Stimulated activated CD8-positive, alpha-beta memory T cell treated with anti-CD3 and anti-CD28 coated beads, Interleukin-4, amount 100 ng/mL, for 48 hours (primary cell): ENCODE data around the gene SLC13A3.

Experiments
- DNase-seq: peaks from one replicate; pipeline ENCODE4 v3.0.0-alpha.2; 2020

The SLC13A3 gene

DNA sequence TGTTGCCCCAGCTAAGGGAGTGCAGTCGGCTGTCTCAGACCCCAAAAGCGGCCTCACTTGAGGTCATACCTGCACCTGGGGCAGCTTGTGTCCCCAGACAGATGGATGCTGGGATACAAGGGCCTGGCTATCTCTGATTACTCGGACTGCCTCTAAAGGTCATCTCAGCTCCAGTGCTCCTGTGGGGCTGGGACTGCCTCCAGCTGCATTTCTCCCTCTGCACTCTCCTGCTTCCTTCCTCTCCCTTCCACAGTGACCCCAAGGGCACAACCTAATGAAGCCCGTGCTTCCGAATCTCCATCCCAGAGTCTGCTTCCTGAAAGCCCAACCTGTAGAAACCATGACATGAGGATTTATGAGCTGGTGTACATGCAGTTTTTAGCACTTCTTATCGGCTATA is 78.0 kb downstream of the SLC13A3 start:
- no peak for DNase-seq

DNA sequence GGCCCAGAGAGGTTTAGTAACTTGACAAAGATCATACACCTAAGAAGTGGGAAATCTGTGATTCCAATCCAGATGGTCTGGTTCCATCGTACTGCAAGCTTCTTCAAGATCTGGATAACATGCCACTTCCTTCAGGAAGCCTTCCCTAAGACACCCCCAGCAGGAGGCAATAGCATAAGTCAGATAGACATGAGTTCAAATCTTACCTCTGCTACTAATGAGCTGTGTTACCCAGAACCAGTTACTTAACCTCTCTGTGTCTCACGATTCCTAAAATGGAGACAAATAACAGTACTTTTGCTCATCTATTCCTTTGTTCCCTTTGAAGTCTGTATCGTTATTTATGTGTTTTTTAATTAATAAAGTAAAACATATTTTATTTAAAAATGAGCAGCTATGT is 78.5 kb downstream of the SLC13A3 start:
- DNase-seq = no peak

DNA sequence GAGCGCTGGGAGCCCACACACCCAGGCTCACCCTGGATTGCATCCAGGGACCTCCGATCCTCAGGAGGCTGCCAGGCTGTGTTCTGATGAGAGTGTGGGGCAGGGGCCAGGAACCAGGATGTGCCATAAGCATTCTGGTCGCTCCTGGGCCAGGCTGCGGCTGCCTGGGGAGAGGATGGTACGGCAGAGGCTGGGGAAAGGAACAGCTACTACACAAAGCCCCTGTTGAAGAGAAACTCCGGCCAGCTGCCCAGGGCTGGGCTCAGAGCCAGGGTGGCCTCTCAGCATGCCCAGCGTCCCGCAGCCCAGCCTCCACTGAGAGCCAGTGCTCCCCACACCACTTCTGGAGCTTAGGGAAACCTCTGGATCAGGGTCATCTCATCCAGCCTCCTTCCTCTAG is 79.1 kb downstream of the SLC13A3 start:
- DNase-seq = no peak

DNA sequence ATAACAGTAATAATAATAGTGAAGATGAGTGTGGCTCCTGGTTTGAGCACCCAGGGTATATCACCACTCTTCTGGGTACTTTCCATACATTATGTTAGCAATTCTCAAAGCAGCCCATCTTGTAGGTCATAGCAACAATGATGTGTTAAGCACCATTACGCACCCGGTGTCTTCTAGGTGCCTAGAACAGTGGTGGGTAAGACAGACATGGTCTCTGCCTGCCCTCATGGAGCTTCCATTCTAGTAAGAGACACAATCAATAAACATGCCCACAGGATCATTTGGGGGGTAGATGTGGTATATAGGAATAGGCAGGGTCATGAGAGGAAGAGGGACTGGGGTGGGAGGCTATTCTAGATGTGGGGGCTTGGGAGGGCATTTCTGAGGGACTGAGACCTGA is 79.8 kb downstream of the SLC13A3 start:
- DNase-seq = no peak

DNA sequence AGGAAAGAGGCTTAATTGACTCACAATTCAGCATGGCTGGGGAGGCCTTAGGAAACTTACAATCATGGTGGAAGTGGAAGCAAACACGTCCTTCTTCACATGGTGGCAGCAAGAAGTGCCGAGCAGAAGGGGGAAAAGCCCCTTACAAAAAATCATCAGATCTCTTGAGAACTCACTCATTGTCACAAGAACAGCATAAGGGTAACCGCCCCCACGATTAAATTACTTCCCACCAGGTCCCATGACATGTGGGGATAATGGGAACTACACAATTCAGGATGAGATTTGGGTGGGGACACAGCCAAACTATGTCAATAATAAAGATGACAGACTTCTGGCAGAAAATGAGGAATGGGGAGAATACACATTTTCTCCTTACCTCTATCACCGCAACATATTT is 80.3 kb downstream of the SLC13A3 start:
- DNase-seq = no peak

DNA sequence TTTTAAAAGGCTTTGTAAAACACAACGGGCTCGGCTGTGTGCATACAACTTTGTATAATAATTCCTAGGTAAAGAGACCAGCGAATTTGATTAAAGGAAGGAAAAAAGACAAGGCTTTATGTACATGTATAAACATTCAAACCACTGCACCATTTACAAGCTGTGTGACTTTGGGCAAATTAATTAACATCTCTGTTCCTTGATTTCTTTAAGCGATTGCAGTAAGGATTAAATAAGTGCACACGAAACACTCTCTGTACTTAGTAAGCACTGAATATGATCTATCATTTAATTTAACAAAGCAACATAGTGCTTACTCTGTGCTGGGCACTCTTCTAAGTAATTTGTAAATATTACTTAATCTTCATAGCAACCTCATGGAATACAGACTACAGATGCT is 81.3 kb downstream of the SLC13A3 start:
- DNase-seq = no peak

DNA sequence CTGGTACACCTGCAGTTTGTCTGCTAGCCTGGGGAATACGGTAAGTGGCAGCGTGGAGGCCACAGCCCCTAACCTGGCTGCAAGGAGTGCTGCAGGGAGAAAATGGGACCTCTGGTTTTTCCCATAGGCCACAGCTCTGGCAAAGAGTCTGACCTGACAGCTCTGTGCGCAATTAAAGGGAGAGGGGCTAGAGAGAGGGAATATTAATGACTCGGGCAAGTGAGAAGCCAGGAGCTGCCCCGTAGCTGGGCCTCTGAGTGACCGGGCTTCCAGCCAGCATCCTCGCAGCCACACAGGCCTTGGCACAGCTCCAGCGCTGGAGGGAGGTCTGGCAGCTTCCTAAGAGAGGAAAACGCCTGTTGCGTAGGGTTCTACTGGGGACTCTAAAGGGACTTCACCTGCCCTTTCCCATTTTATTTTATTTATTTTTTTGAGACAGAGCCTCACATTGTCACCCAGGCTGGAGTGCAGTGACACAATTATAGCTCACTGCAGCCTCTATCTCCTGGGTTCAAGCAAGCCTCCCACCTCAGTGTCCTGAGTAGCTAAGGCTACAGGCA is 82.6 kb downstream of the SLC13A3 start:
- no peak for DNase-seq

DNA sequence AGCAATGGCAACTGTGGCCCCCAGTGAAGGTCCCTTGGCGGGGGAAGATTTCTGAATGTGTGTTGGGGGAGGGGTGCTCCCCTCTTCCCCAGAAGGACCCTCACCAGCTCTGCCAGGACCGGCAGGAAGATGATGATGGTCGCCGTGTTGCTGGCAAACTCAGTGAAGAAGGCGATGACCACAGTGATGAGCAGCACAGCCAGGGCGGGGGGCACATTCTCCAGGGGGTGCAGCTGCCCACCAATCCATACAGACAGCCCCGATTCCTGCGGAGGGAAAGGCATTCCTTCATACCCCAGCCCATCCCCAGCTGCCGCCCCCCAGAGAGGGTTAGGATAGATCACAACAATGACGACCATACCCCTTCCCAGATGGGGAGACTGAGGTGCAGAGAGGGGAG is 85.1 kb downstream of the SLC13A3 start:
- no peak for DNase-seq

DNA sequence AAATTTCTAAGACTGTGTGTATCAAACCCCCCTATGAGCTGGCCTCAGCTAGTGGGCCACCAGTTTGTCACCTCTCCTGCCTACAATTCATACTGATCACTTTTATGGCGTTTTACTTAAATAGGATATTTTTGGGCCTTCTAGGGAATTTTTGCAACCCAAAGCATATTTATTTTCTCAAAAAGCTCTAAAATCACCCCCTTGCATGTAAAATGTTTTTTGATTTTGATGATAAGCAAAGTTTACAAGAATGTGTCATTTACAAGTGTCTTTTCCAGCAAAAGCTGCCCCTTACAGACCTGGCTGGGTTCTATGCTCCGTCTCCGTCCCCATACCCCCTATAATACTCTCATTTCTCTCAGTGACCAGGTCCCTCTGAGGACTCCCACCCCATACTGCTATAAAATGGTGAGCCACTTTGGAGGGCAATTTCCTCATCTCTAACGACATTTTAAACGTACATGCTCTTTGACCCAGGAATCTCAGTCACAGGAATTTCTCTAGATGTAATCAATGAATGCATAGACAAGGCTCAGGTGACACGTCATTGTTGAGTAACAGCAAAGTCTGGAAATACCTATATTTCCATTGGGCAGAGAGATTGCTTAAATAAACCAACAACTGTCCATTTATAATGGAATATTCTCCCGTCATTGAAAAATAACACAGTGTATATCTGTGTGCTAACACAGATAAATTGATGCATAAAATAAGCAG is 86.9 kb downstream of the SLC13A3 start:
- DNase-seq = no peak

DNA sequence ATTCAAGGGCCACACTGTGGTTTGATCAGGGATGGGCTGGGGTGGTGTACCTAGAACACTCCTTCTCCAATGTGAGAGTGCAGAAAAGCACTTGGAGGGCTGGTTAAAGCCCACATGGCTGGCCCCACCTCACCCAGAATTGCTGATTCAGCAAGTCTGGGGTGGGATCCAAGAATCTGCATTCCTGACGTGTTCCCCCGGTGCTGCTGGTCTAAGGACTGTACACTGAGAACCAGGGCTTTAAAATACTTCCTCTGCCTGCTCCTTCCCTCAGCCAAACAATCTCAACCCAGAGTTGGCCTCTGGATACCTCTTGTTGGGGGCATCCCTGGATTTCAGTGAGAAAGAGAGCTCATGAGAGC is 87.4 kb downstream of the SLC13A3 start:
- DNase-seq = no peak

DNA sequence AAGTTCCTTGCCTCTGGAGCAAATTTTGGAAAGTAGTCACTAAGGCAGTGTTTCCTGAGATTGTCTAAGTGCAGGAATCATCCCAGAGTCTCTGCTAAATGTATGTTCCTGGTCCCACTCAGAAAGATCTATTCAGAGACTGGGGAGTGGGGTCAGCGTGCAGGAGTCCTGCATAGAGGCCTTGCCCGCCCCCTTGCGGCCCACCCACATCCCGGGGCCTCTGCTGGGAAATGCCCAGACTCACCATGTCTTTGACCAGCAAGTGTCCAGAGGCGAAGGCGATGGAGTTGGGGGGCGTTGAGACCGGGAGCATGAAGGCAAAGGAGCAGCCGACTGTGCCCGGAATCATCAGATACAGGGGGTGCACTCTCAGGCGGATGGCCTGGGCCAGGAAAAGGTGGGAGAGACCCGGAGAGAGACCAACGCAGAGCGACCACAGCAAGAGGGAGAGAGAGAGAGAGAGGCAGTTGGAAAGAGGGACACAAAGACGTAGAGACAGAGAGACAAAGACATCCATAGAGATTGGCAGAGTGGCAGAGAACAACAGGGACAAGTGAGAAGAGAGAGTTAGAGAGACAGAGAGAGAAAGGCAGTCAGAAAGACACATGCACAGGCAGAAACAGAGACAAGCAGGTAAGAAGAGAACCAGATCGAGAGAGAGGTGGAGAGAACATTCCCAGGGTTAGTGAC is 87.9 kb downstream of the SLC13A3 start:
- no peak for DNase-seq

DNA sequence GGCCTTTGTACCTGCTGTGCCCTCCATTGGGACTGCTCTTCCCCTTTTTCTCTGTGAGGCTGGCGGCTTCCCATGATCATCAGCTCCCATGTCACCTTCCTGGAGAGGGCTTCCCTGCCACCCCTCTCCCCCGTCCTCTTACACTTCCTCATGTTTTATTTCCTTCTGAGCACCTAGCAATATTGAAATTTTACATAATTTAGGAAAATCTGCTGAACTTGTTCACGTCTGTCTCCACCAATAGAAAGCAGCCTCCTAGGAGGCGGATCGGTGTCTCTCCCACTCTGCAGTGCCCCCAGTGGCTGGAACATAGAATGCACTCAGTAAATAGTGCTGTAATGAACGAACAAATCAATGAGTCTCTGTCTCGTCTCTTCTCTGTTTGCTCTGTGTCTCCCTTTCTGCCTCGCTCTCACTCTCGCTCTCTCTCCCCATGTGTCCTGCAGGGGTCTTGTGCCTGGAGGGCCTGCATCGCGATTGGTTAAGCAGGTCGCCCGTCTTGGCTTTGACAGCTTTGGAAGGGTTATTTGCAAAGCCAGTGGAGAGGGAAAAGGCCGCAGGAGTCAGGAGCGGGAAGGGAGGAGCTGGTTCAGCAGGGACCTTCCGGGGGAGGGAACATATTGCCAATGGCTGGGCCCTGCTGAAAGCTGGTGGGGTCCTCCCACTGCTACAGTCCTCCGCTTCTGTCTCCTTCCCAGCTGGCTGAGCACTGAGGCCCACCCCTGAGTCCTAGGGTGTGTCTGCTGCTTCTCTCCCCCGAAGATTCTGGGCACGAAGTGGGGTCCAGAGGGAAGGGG is 88.7 kb downstream of the SLC13A3 start:
- peak; percentile 87 for DNase-seq

DNA sequence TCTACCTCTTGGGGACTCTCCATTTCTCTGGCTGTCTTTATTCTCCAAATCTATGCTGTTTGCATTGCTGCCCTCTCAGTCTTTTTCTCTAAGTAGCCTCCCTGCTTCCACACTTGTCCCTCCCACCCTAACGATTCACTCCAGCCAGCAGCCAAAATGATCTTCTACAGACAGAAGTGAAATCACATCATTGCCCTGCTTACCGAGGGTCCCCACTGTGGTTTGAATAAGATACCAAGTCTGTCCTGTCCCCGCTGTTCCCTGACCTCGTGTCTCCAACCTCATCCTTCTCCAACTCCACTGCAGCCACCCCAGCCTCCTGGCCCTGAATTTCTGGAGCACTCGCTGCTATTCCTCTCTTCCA is 89.3 kb downstream of the SLC13A3 start:
- no peak for DNase-seq

DNA sequence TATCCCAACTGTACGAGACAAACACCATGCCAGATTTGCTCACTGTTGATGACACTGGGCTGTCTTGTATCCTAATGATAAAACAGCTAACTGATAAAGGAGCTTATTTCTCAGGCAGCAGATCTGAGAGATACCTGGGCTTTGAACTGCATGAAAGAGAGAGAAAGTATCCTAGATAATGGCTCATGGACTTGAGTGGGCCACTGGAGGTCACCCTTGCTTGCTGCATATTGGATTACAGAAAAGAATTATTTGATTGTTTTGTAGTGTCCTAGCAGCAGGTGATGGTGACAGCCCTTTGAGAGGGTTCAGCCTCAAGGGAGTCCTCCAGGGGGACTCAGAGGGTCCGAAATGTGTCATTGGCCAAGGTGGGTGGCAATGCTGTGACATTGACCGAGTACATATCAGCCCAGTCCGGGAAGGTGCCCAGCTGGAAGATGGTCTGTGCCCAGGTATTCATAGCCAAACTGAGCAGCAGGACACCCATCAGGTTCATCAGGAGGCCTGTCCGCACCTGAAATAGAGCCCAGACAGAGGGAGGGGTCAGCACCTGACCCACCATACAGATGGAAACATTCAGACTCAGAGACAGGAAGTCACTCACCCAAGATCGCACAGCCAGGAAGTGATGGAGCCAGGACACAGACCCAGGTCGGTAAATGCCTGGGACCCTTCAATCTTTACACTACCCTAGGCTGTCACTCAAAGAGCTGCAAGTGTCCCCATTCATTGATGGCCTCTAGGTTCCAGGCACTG is 91.4 kb downstream of the SLC13A3 start:
- DNase-seq = no peak

DNA sequence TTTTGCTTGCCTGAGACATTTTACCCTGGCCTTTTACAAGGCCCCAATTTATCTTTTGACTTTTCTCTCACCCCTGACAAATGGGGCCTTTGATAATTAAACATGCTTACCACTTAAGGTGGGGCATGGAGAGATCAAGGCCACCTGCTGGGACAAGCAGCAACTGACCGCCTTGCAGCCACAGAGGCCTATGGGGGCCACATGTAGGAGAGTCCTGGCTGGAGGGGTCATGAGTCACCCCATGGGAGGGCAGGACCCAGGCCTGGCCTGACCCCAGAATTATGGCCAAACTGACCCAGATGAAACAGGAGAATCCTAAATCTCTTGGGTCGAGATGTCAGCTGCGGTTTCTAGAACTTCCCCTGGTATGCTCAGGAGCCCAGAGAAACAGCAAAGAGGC is 92.3 kb downstream of the SLC13A3 start:
- DNase-seq = no peak

DNA sequence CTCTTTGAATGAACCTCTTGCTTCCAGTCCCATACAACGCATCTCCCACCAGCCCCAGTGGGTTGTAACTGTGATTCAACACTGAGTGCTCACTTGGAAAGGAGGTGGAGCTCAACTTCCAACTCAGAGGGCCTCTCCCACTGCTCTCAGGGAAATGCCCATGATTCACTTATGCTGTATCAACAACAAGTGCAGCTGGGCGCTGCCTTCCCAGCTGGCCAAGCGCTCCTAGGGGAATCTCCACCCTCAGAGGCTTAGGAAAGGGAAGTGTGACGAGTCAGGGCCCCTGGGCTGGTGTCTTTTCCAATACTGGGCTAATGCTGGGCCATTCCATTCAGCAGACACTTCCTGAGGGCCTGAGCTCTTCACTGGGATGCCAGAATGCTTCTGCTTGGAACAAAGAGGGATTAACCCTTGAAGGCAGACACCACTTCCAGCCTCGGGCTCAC is 92.7 kb downstream of the SLC13A3 start:
- peak; percentile 67 for DNase-seq

DNA sequence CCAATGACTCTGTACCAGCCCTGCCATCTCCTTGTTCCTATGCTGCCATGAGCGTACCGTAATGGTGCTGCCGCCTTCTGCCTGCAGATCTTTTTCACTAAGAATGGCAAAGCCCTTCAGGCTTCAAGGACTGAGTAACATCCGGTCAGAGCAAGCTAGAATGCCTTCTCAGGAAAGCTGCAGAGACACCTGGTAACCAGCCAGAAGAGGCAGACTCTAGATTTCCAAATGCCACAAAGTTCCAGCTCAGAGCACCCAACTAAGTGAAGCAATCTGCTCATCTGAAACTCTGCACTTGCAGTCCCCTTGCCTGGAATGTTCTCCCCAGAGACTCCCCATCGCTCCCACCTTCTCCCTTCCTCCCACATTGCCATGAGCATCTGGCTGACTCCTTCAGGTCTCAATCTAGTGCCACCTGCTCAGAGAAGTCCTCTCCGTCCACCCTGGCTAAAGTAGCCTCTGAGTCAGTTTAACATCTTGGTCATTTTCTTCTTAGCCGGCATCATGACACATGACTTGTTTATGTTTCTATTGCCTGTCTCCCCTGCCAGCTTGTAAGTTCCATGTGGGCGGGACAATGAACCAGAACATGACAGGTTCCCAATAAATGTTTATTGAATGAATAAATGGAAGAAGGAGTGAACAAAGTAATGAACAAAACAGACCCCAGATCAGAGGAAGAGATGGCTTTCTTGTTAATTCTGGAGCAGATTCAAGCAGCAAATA is 93.9 kb downstream of the SLC13A3 start:
- DNase-seq = no peak

DNA sequence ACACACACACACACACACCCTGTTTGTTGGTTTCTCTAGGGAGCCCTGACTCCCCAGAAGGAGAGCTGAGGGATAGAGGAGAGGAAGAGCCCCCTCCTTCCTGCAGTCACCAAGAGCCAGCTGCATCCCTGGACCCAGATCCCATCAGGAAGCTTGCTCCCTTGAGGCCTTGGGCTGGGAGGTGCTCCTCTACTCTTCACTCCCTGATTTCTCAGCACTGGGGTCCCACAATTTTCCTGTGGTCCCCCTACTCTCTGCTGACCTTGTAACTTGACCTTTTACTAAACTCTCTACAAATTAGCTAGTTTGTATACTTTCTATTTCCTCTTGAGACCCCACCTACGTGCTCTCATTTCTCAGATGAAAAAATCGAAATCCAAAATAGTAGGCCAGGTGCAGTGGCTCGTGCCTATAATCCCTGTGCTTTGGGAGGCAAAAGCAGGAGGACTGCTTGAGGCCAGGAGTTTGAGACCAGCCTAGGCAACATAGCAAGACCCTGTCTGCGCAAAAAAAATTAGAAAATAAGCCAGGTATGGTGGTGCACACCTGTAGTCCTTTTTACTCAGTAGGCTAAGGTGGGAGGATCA is 95.8 kb downstream of the SLC13A3 start:
- no peak for DNase-seq

DNA sequence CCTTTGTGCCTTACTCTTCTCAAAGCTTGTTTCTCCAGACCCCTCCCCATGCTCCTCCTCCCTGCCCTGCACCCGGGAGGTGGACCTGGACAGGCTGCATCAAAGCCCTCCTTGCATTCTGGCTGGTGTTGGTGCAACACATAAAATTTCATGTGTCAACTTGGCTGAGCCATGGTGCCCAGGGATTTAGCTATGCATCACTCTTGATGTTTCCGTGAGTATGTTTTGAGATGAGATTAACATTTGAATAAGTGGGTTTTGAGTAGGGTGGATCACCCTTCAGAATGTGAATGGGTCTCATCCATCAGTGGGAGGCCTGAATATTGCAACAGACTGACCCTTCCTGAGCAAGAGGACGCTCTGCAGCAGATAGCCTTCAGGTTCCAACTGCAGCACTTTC is 96.4 kb downstream of the SLC13A3 start:
- no peak for DNase-seq

DNA sequence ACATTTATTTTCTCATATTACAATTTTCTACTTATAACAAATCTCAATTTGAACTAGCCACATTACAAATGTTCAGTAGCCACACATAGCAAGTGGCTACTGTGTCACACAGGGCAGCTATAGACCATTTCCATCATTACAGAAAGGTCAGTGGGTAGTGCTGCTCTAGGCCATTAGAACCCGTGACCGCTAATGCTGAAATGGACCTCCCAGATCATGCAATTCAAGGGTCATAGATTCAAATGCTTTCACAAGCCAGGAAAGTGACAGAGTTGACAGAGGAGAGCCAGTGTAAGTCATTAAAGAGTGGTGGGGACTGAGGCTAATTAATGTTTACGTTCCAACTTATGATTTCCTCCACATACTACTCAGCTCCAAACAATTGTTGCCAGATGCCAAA is 97.3 kb downstream of the SLC13A3 start:
- DNase-seq = no peak

DNA sequence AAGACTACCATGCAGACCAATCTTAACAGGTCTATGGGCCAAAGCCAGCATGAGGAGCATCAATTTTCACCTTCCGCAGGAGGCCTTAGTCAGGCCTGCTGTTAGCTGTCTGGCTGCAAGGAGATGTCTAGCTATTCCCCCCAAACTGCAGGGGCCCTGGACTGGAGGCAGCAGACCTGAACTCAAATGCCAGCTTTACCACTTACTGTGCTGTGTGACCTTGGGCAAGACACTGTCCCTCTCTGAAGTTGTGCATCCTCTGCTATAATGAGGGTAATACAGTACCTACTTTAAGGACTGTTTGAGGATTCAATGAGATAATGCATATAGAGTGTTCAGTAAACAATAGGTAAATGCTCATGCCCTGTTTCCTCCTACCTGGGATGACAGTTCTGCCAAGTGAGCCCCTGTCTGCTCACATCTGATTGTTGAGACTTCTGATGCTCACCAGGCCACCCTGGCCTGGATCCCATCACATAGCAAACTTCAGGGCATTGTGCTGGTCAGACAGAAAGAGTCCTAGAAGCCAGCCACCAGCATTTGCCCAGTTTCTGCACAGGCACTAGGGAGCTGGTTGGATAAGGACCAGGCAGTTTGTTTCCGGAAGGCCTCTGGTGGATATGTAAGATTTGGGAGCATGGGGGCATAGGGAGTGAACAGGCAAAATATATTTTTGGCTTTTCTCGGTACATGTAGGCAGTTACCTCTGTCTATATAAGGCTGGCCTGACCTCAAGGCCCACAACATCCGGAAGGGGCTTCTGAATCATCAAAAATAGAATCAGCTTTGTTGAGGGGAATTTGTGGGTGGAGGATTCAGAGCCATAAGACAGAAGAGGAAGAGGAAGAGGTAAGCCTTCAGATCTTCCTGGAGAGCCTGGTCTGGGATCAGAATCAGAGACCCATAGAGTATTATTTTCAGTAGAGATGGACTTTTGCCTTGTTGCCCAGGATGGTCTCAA is 98.5 kb downstream of the SLC13A3 start:
- peak; percentile 63 for DNase-seq
